ENCODE measurements around the gene FER. TPM values are rescaled to one million over a fixed set of nuclear protein-coding genes. Genes with fewer than 3 reads are reported as not detected.
"Not testable (repeated sequence)": the region's sequence is repeated elsewhere in the genome, so short reads cannot be mapped to it uniquely, and the experiment has no call there.

FER gene
- total RNA-seq, 2 experiments from 2014 or later = 4.8 to 7.1 TPM

- H3K27ac Mint-ChIP-seq; DNase-seq; H3K9me3 Mint-ChIP-seq; H3K4me3 Mint-ChIP-seq; H3K27me3 Mint-ChIP-seq (ENCODE audit: low read depth); H3K4me1 Mint-ChIP-seq (ENCODE audit: low read depth); CTCF ChIA-PET; intact Hi-C loops (cut with micrococcal nuclease): not testable (repeated sequence)
- peaks cover 21% of the 10 kb centered on the region for H3K36me3 Mint-ChIP-seq (ENCODE audit: low read depth)
Observed at GRCh38 chr5:108777582-108777981, 29.9 kb downstream of the FER start.

GRCh38 chr5:108784577-108784976 lies 36.9 kb downstream of the FER start:
- H3K36me3 Mint-ChIP-seq (ENCODE audit: low read depth) = peaks cover 21% of the 10 kb centered on the region
- H3K27ac Mint-ChIP-seq; CTCF ChIA-PET; H3K4me1 Mint-ChIP-seq (ENCODE audit: low read depth); H3K9me3 Mint-ChIP-seq; intact Hi-C loops (cut with micrococcal nuclease); H3K27me3 Mint-ChIP-seq (ENCODE audit: low read depth); H3K4me3 Mint-ChIP-seq; DNase-seq: not testable (repeated sequence)

GRCh38 chr5:108786806-108787483 lies 39.2 kb downstream of the FER start:
- H3K27me3 Mint-ChIP-seq (ENCODE audit: low read depth) = no peaks in the 10 kb centered on the region
- no peaks in the 10 kb centered on the region for H3K4me1 Mint-ChIP-seq (ENCODE audit: low read depth)
- no peak overlapping the region for H3K27ac Mint-ChIP-seq
- peaks cover 4% of the 10 kb centered on the region for H3K9me3 Mint-ChIP-seq
- intact Hi-C loops (cut with micrococcal nuclease) = no loop called here
- DNase-seq = no peak
- no peak overlapping the region for H3K4me3 Mint-ChIP-seq
- H3K36me3 Mint-ChIP-seq (ENCODE audit: low read depth) = peaks cover 21% of the 10 kb centered on the region
- CTCF ChIA-PET = interaction anchor here (0.7 kb wide), 1 partner anchor 190 kb away, joined by 3 read pairs; no protein-coding TSS in a partner anchor

GRCh38 chr5:108788142-108788541 lies 40.4 kb downstream of the FER start:
- Mint-ChIP-seq H3K9me3 (peaks cover 5% of the 10 kb centered on the region), H3K4me3 (no peak overlapping the region), H3K4me1 (ENCODE audit: low read depth) (no peaks in the 10 kb centered on the region), H3K27me3 (ENCODE audit: low read depth) (no peaks in the 10 kb centered on the region), H3K36me3 (ENCODE audit: low read depth) (peaks cover 21% of the 10 kb centered on the region), H3K27ac (no peak overlapping the region)
- CTCF ChIA-PET = no interaction called here
- no peak for DNase-seq
- intact Hi-C loops (cut with micrococcal nuclease) = no loop called here

- CTCF ChIA-PET = no interaction called here
- Mint-ChIP-seq H3K36me3 (ENCODE audit: low read depth) (peaks cover 2% of the 10 kb centered on the region), H3K27me3 (ENCODE audit: low read depth) (no peaks in the 10 kb centered on the region), H3K9me3 (peaks cover 4% of the 10 kb centered on the region), H3K27ac (no peak overlapping the region), H3K4me3 (no peak overlapping the region), H3K4me1 (ENCODE audit: low read depth) (no peaks in the 10 kb centered on the region)
- DNase-seq = no peak
- intact Hi-C loops (cut with micrococcal nuclease) = no loop called here
Observed at GRCh38 chr5:108793207-108793606, 45.5 kb downstream of the FER start.

GRCh38 chr5:108794349-108794748 lies 46.7 kb downstream of the FER start:
- H3K4me1 Mint-ChIP-seq (ENCODE audit: low read depth); H3K27me3 Mint-ChIP-seq (ENCODE audit: low read depth); CTCF ChIA-PET; H3K27ac Mint-ChIP-seq; H3K4me3 Mint-ChIP-seq; DNase-seq; H3K36me3 Mint-ChIP-seq (ENCODE audit: low read depth); H3K9me3 Mint-ChIP-seq; intact Hi-C loops (cut with micrococcal nuclease): not testable (repeated sequence)

- no peak overlapping the region for H3K27ac Mint-ChIP-seq
- H3K9me3 Mint-ChIP-seq = peaks cover 4% of the 10 kb centered on the region
- H3K27me3 Mint-ChIP-seq (ENCODE audit: low read depth) = no peaks in the 10 kb centered on the region
- intact Hi-C loops (cut with micrococcal nuclease) = no loop called here
- peaks cover 5% of the 10 kb centered on the region for H3K4me1 Mint-ChIP-seq (ENCODE audit: low read depth)
- CTCF ChIA-PET = no interaction called here
- no peak for DNase-seq
- H3K36me3 Mint-ChIP-seq (ENCODE audit: low read depth) = peaks cover 15% of the 10 kb centered on the region
- no peak overlapping the region for H3K4me3 Mint-ChIP-seq
Observed at GRCh38 chr5:108797396-108797795, 49.7 kb downstream of the FER start.

- Mint-ChIP-seq H3K9me3 (peaks cover 6% of the 10 kb centered on the region), H3K4me3 (no peak overlapping the region), H3K27me3 (ENCODE audit: low read depth) (no peaks in the 10 kb centered on the region), H3K27ac (no peak overlapping the region), H3K4me1 (ENCODE audit: low read depth) (peaks cover 6% of the 10 kb centered on the region), H3K36me3 (ENCODE audit: low read depth) (peaks cover 20% of the 10 kb centered on the region)
- intact Hi-C loops (cut with micrococcal nuclease) = no loop called here
- DNase-seq = no peak
- CTCF ChIA-PET = no interaction called here
Observed at GRCh38 chr5:108797986-108798385, 50.3 kb downstream of the FER start.

GRCh38 chr5:108798513-108799265 lies 51.0 kb downstream of the FER start:
- no peak for DNase-seq
- CTCF ChIA-PET = no interaction called here
- intact Hi-C loops (cut with micrococcal nuclease) = no loop called here
- H3K4me3 Mint-ChIP-seq = no peak overlapping the region
- peaks cover 6% of the 10 kb centered on the region for H3K4me1 Mint-ChIP-seq (ENCODE audit: low read depth)
- peaks cover 11% of the 10 kb centered on the region for H3K9me3 Mint-ChIP-seq
- H3K27me3 Mint-ChIP-seq (ENCODE audit: low read depth) = no peaks in the 10 kb centered on the region
- no peak overlapping the region for H3K27ac Mint-ChIP-seq
- peaks cover 24% of the 10 kb centered on the region for H3K36me3 Mint-ChIP-seq (ENCODE audit: low read depth)

- peaks cover 21% of the 10 kb centered on the region for H3K9me3 Mint-ChIP-seq
- no peak overlapping the region for H3K4me3 Mint-ChIP-seq
- no peaks in the 10 kb centered on the region for H3K27me3 Mint-ChIP-seq (ENCODE audit: low read depth)
- no peak overlapping the region for H3K27ac Mint-ChIP-seq
- intact Hi-C loops (cut with micrococcal nuclease) = no loop called here
- peaks cover 6% of the 10 kb centered on the region for H3K4me1 Mint-ChIP-seq (ENCODE audit: low read depth)
- CTCF ChIA-PET = no interaction called here
- DNase-seq = no peak
- peaks cover 33% of the 10 kb centered on the region for H3K36me3 Mint-ChIP-seq (ENCODE audit: low read depth)
Observed at GRCh38 chr5:108801301-108801700, 53.6 kb downstream of the FER start.

GRCh38 chr5:108801776-108802175 lies 54.1 kb downstream of the FER start:
- peaks cover 6% of the 10 kb centered on the region for H3K4me1 Mint-ChIP-seq (ENCODE audit: low read depth)
- H3K4me3 Mint-ChIP-seq = no peak overlapping the region
- no peaks in the 10 kb centered on the region for H3K27me3 Mint-ChIP-seq (ENCODE audit: low read depth)
- no peak overlapping the region for H3K27ac Mint-ChIP-seq
- H3K9me3 Mint-ChIP-seq = peaks cover 23% of the 10 kb centered on the region
- no peak for DNase-seq
- CTCF ChIA-PET = no interaction called here
- intact Hi-C loops (cut with micrococcal nuclease) = no loop called here
- H3K36me3 Mint-ChIP-seq (ENCODE audit: low read depth) = peaks cover 37% of the 10 kb centered on the region

- peaks cover 11% of the 10 kb centered on the region for H3K9me3 Mint-ChIP-seq
- H3K27me3 Mint-ChIP-seq (ENCODE audit: low read depth) = no peaks in the 10 kb centered on the region
- H3K4me3 Mint-ChIP-seq = no peak overlapping the region
- CTCF ChIA-PET = no interaction called here
- H3K4me1 Mint-ChIP-seq (ENCODE audit: low read depth) = no peaks in the 10 kb centered on the region
- peaks cover 14% of the 10 kb centered on the region for H3K36me3 Mint-ChIP-seq (ENCODE audit: low read depth)
- intact Hi-C loops (cut with micrococcal nuclease) = loop anchor here (10.0 kb wide), 1 partner anchor 644 kb away; no protein-coding TSS in a partner anchor
- DNase-seq = no peak
- no peak overlapping the region for H3K27ac Mint-ChIP-seq
Observed at GRCh38 chr5:108810717-108811116, 63.0 kb downstream of the FER start.

GRCh38 chr5:108813673-108814072 lies 66.0 kb downstream of the FER start:
- no peaks in the 10 kb centered on the region for H3K27me3 Mint-ChIP-seq (ENCODE audit: low read depth)
- no peaks in the 10 kb centered on the region for H3K9me3 Mint-ChIP-seq
- H3K36me3 Mint-ChIP-seq (ENCODE audit: low read depth) = no peaks in the 10 kb centered on the region
- H3K27ac Mint-ChIP-seq = no peak overlapping the region
- CTCF ChIA-PET = no interaction called here
- intact Hi-C loops (cut with micrococcal nuclease) = loop anchor here (10.0 kb wide), 1 partner anchor 641 kb away; no protein-coding TSS in a partner anchor
- no peak overlapping the region for H3K4me3 Mint-ChIP-seq
- DNase-seq = no peak
- peaks cover 3% of the 10 kb centered on the region for H3K4me1 Mint-ChIP-seq (ENCODE audit: low read depth)
